GF-D8 (cell line): Measurements from ENCODE around the gene SLC4A9.
A peak's percentile ranks its signal among the peaks of the same experiment; 100 is the strongest.
"Not testable (repeated sequence)": the region's sequence is repeated elsewhere in the genome, so short reads cannot be mapped to it uniquely, and the experiment has no call there.

Source experiments
- DNase-seq: peaks from one replicate; lab custom pipeline; 2025; lab: John Stamatoyannopoulos, UW

The SLC4A9 gene

DNA sequence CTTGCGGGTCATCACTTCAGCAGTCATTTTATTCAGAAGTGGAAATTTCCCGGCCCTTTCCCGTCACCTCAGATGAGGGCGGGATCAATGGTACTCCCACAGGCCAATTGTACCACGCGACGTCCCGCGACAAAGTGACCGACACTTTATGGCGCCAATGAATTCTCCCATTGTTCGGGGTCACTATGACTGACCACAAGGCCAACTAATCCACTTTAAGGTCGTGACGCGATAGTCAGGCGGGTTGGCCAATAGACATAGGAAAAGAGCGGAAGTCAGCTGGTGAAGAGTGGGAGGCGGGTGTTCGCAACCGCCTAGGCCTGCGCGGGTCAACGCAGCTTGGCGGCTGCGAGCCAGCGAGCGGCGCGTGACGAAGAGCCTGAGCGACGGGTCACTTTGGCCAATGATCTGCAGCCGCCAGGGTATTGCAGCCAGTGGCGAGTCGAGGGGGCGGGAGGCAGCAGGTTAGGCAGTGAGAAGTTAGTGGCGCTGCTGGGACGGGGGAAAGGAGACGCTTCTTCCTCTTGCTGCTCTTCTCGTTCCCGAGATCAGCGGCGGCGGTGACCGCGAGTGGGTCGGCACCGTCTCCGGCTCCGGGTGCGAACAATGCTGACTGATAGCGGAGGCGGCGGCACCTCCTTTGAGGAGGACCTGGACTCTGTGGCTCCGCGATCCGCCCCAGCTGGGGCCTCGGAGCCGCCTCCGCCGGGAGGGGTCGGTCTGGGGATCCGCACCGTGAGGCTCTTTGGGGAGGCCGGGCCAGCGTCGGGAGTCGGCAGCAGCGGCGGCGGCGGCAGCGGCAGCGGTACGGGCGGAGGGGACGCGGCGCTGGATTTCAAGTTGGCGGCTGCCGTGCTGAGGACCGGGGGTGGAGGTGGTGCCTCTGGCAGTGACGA, 41.6 kb downstream of the SLC4A9 start, which contains the start of gene ANKHD1:
ANKHD1 (plus strand) TSS at position 472 of the 896 bp plus-strand sequence; CDS start at position 607, 135 bp downstream.
- DNase-seq = peak; percentile 92

DNA sequence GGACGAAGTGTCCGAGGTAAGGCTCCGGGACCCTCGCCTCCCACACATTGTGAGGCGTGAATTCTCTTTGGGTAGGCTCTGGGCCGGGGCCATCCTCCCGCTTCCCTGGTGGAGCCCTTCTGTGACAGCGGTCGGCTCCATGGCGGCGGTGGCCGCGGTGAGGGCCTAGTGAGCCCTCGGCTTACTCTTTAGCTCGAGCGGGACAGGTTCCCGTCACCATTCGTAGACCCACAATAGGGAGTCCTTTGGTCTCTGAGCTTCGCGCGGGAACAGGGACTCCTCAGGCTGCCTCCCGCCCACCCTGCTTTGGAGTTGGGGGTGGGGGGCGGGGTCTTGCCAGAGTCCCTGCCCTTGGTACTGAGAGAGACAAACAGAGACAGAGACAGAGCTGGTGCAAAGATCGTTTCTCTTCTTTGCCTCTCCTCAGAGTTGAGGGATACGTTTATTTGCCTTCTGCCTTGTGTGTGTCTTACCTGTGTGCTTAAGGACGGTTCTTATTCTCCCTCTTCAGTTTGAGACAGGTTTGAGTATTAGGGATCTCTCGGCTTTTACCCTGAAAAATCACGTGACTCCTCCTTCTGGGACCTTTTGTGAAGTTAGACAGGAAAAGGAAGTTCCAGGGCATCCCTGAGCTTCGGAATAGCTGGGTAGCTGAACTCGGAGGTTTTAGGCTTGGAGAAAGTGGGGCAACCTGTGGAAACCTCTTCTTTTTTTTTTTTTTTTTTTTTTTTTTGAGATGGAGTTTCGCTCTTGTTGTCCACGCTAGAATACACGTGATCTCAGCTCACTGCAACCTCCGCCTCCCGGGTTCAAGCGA, 42.5 kb downstream of the SLC4A9 start:
- peak; percentile 1 for DNase-seq

DNA sequence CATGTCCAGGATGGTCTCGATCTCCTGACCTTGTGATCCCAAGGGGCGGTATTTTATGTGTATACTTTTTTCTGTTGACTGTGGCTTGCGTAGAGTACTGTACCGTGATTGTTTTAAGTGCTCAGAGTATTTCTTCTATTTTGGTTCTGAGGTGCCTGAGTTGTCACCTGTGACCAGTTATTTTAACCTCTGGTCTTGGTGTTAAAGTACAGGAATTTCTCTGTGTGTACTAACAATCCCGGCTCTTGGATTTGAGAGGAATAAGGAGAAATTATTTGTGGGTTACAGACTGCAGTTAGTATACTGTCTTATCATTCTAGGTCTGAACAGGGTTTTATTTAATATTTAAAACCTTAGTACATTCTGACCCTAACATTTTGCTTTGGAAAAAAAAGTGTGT, 43.6 kb downstream of the SLC4A9 start:
- DNase-seq = no peak

DNA sequence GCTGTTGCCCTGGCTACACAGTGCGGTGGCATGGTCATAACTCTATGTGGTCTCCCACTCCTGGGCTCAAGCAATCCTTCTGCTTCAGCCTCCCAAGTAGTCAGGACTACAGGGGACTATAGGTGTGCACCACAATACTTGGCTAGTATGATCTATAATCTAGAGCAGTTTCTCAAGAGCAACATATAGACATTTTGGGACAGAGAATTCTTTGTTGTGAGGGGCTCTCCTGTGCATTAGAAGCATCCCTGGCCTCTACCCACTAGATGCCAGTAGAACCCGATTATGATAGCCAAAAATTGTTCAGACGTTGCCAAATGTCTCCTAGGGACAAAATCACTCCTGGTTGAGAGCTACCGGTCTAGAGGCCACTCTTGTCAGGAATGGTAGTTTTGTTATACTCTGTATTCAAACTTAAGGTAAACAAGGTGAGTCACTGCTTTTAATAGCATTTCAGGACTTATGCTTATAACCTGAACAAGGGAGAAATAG, 48.8 kb downstream of the SLC4A9 start:
- DNase-seq = no peak

DNA sequence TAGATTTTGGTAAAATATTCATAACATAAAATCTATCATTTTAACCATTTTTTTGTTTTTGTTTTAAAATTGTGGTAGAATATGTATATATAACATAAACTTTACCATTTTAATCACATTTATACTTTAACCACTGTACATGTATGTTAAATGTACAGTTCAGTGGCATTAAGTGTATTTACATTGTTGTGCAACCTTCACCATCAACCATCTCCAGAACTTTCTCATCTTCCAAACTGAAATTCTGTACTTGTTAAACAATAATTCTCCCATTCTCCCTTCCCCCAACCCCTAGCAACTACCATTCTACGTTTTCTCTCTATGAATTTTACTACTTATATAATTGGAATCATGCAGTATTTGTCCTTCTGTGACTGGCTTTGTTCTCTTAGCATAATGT, 53.2 kb downstream of the SLC4A9 start:
- DNase-seq = no peak

DNA sequence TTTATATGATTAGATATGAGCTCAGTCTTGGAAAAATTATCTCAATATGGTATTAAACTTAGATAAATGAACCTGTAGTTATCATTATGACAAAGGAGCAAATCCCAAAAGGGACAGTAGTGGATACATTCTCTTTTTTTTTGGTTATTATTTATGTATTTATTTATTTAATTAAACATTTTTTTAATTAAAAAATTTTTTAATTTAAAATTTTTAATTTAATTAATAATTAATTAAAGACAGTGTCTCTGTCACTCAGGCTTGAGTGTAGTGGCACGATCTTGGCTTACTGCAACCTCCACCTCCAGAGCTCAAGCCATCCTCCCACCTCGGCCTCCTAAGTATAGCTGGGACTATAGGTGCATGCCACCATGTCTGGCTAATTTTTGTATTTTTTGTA, 57.2 kb downstream of the SLC4A9 start:
- DNase-seq = no peak

DNA sequence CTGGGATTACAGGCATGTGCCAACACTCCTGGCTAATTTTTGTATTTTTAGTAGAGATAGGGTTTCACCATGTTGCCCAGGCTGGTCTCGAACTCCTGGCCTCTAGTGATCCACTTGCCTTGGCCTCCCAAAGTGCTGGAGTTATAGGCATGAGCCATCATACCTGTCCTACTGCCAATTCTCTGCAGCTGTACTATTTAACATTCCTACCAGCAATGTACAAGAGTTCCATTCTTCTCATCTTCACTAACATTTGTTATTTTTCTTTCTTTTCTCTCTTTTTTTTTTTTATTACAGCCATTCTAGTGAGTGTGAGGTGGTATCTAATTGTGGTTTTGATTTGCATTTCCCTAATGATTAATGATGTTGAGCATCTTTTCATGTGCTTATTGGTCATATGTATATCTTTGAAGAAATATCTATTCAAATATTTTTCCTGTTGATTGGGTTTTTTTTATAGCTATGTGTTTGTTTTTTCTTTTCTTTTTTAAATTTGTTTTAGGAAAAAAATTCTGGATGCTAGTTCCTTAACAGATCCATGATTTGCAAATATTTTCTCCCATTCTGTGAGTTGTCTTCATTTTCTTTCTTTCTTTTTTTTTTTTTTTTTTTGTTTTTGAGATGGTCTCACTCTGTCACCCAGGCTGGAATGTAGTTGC, 59.0 kb downstream of the SLC4A9 start:
- no peak for DNase-seq

DNA sequence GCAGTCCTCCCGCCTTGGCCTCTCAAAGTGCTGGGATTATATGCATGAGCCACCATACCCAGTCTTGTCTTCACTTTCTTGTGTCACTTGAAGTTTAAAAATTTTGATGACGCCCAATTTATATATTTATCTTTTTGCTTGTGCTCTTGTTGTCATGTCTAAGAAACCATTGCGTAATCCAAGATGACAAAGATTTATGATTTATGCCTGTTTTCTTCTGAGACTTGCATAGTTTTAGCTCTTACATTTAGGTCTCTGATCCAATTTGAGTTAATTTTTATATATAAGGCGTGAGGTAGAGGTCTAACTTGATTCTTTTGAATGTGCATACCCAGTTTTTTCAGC, 60.2 kb downstream of the SLC4A9 start:
- DNase-seq = no peak

DNA sequence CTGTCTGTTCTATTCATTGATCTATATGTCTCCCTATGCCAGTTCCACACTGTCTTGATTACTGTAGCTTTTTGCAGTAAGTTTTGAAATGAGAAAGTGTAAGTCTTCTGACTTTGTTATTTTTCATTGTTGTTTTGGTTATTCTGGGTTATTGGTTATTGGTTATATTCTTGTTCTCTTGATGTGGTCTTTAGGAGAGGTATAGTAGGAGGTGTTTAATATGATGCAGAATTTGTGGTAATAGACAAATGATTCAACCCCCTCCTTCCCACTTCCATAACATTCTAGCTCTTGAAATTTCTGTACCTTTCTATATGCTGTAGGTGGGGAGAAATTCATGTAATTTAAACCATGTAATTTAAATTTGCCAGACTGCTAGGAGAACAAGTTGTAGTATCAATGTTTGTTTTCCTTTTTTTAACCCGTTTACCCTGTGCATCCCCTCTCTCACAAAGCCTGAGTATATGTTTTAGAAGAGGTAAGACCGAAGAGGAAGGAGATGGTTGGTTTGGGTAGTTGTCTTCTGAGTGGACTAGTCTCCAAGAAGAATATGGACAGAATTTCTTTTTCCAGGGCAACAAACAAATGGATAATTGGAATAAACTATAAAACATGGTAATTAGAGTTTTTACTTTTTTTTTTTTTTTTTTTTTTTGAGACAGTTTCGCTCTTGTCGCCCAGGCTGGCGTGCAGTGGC, 60.8 kb downstream of the SLC4A9 start:
- no peak for DNase-seq

DNA sequence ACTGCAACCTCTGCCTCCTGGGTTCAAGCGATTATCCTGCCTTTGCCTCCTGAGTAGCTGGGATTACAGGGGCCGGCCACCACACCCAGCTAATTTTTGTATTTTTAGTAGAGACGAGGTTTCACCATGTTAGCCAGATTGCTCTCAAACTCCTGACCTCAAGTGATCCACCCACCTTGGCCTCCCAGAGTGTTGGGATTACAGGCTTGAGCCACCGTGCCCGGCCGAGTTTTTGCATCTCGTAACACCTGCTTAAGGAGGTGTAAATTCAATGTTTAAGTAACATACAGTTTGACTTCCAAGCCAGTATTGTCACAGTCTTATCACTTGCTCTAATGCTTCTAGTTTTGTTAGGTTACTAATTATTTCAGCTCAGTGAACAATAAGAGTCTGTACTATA, 61.4 kb downstream of the SLC4A9 start:
- DNase-seq = not testable (repeated sequence)

DNA sequence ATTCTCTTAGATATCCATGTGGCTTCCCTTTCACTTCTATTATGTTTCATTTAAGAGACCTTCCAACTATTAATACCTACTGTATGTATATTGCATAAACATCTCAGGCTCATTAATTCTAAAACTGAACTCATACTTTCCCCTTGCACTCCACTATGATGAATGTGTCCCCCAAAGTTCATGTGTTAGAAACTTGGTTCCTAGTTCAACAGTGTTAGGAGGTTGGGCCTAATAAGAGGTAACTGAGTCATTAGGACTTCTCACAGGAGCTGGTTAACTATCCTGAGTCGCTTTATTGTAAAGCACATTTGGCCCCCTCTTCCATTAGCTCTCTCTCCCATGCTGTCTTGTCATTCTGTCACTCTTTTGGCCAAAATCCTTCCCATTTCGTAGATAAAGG, 63.6 kb downstream of the SLC4A9 start:
- no peak for DNase-seq

DNA sequence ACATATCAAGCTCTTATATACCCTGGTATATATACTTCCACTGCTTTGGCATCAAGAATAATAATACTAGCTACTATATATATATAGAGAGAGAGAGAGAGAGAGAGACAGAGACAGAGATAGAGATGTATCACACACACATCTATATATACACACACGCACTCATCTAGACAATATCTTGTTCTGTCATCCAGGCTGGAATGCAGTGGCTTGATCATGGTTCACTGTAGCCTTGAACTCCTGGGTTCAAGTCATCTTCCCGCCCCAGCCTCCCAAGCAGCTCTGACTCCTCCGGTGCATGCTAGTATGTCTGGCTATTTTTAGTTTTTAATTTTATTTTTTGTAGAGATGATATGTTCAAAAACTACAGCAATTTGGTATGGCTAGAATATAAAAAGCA, 64.1 kb downstream of the SLC4A9 start:
- DNase-seq = no peak
